Mesenchymal stem cell (in vitro differentiated cells and primary cell): ENCODE data around the gene FRAS1.

Source experiments
- DNase-seq: peaks from one replicate; pipeline ENCODE4 v3.0.0-alpha.2; 2013
- H2AFZ ChIP-seq: one replicate; pipeline ENCODE4 v1.6.1; 2013; ENCODE audit warnings: low read depth, mild to moderate bottlenecking, control low read depth, inconsistent platforms, low read length, moderate library complexity
- H2AK5ac ChIP-seq: 2 replicates; pipeline ENCODE4 v1.6.1; 2013; ENCODE audit warnings: low read length, moderate library complexity, mild to moderate bottlenecking, inconsistent platforms; ENCODE audit not compliant: severe bottlenecking
- H2BK120ac ChIP-seq: one replicate; pipeline ENCODE4 v1.6.1; 2013; ENCODE audit warnings: low read depth, mild to moderate bottlenecking, inconsistent platforms, low read length, moderate library complexity
- H2BK12ac ChIP-seq, 2 experiments: one replicate each; pipeline ENCODE4 v1.6.1; 2013; ENCODE audit warnings: inconsistent platforms in 2 of 2, low read length in 2 of 2, mild to moderate bottlenecking in 2 of 2, moderate library complexity in 2 of 2, control low read depth in 1 of 2
- H2BK15ac ChIP-seq: one replicate; pipeline ENCODE4 v1.6.1; 2013; ENCODE audit warnings: mild to moderate bottlenecking, low read depth, inconsistent platforms; ENCODE audit not compliant: poor library complexity, severe bottlenecking
- H2BK5ac ChIP-seq: 2 replicates; pipeline ENCODE4 v1.6.1; 2013; ENCODE audit warnings: low read depth, mild to moderate bottlenecking, low read length, control low read depth, inconsistent platforms; ENCODE audit not compliant: poor library complexity, severe bottlenecking
- H3K14ac ChIP-seq, 2 experiments: one replicate each; pipeline ENCODE4 v1.6.1; 2013; ENCODE audit warnings: inconsistent platforms in 2 of 2, low read length in 2 of 2, control low read depth in 1 of 2, mild to moderate bottlenecking in 1 of 2, moderate library complexity in 1 of 2
- H3K18ac ChIP-seq, 2 experiments: one replicate each; pipeline ENCODE4 v1.6.1; 2013; ENCODE audit warnings: inconsistent platforms in 2 of 2, low read length in 2 of 2, control low read depth in 1 of 2, low read depth in 1 of 2, mild to moderate bottlenecking in 1 of 2
- H3K23ac ChIP-seq, 2 experiments: one replicate each; pipeline ENCODE4 v1.6.1; 2013; ENCODE audit warnings: inconsistent platforms in 2 of 2, low read length in 2 of 2, mild to moderate bottlenecking in 2 of 2, moderate library complexity in 2 of 2, control low read depth in 1 of 2
- H3K27ac ChIP-seq: 2 replicates; pipeline ENCODE4 v1.5.1; 2013; ENCODE audit warnings: mild to moderate bottlenecking, moderate library complexity, low read length, control low read depth, inconsistent platforms; ENCODE audit not compliant: poor library complexity, severe bottlenecking
- H3K27me3 ChIP-seq, 2 experiments: 2 replicates each; pipeline versions ENCODE4 v1.6.1 to v1.7.0; 2013; ENCODE audit warnings: low read length in 2 of 2, mild to moderate bottlenecking in 2 of 2, moderate library complexity in 2 of 2, control low read depth in 1 of 2, inconsistent platforms in 1 of 2; ENCODE audit not compliant: control insufficient read depth in 1 of 2, insufficient read depth in 1 of 2
- H3K36me3 ChIP-seq, 2 experiments: 2 replicates each; pipeline versions ENCODE4 v1.6.1 to v1.7.0; 2013; ENCODE audit warnings: low read length in 2 of 2, control low read depth in 1 of 2, inconsistent platforms in 1 of 2, low read depth in 1 of 2, mild to moderate bottlenecking in 1 of 2; ENCODE audit not compliant: insufficient read depth in 2 of 2, control insufficient read depth in 1 of 2
- H3K4ac ChIP-seq, 2 experiments: one replicate each; pipeline ENCODE4 v1.6.1; 2013; ENCODE audit warnings: inconsistent platforms in 2 of 2, low read length in 2 of 2, mild to moderate bottlenecking in 2 of 2, moderate library complexity in 2 of 2, control low read depth in 1 of 2, low read depth in 1 of 2
- H3K4me1 ChIP-seq: 2 replicates; pipeline ENCODE4 v1.6.1; 2013; ENCODE audit warnings: low read depth, low read length, control low read depth; ENCODE audit not compliant: control insufficient read depth, insufficient read depth
- H3K4me2 ChIP-seq: 2 replicates; pipeline ENCODE4 v1.6.1; 2013; ENCODE audit warnings: low read length, mild to moderate bottlenecking, inconsistent platforms; ENCODE audit not compliant: poor library complexity, severe bottlenecking
- H3K4me3 ChIP-seq, 2 experiments: 2 replicates each; pipeline versions ENCODE4 v1.5.1 to v1.7.0; 2013; ENCODE audit warnings: low read length in 2 of 2, mild to moderate bottlenecking in 2 of 2, control low read depth in 1 of 2, low read depth in 1 of 2; ENCODE audit not compliant: insufficient read depth in 1 of 2
- H3K79me1 ChIP-seq: replicated peaks from 2 replicates; pipeline ENCODE4 v1.6.1; 2013; ENCODE audit warnings: mild to moderate bottlenecking, control low read depth, low read length, inconsistent platforms; ENCODE audit not compliant: poor library complexity, severe bottlenecking
- H3K9ac ChIP-seq: 2 replicates; pipeline ENCODE4 v1.7.0; 2013; ENCODE audit warnings: mild to moderate bottlenecking, low read length, moderate library complexity
- H3K9me3 ChIP-seq: 2 replicates; pipeline ENCODE4 v1.7.0; 2013; ENCODE audit warnings: mild to moderate bottlenecking, low read length; ENCODE audit not compliant: control insufficient read depth
- H4K8ac ChIP-seq: one replicate; pipeline ENCODE4 v1.6.1; 2013; ENCODE audit warnings: inconsistent platforms, mild to moderate bottlenecking, low read length, moderate library complexity
- H4K91ac ChIP-seq: one replicate; pipeline ENCODE4 v1.6.1; 2013; ENCODE audit warnings: mild to moderate bottlenecking, low read length, inconsistent platforms
- WGBS: methylation state at CpG from one replicate; pipeline ENCODE4 v1.1.7; 2013; ENCODE audit warnings: mixed read lengths; 5-methylcytosine and 5-hydroxymethylcytosine counted together

The FRAS1 gene

DNA sequence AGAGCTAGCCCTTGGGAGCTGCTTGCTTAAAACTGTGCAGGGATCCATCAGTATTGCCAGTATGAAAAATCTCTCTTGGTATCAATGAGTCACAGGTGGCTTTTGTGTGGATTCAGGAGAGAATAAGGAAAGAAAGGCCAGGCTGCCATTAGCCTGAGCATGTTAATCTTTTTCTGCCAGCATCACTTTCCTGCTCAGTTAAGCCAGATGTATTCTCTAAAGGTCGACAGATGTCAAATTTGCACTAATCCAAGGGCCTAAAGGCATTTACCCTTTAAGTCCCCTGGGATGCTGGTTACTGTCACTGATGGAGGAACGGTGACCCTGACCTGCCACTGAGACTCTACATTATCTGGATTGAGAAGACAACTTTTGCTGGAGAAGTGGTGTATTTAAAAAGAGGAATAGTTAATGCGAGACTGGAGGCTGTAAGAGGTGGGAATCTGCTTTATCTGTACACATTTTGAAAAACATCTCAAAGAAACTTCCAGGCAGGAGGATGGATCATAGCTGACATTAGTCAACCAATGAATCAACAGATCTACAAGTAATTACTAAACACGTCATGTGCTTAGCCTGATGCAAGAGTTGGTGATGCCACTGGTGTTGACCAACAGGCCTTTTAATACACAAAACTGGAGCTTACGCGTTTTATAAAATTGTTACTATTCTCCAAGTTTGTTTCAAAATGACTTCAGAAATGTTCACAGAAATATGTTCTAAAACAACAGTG, 253.1 kb downstream of the FRAS1 start:
- Histone ChIP-seq H2BK12ac (no peak overlapping the region), H3K79me1 (no peaks in the 10 kb centered on the region), H4K8ac (no peak overlapping the region), H3K4me1 (peaks cover 5% of the 10 kb centered on the region), H3K4me3 (no peak overlapping the region), H2BK15ac (no peak overlapping the region), H3K9me3 (no peaks in the 10 kb centered on the region), H3K18ac (no peak overlapping the region), H3K14ac (no peak overlapping the region), H2BK5ac (no peak overlapping the region), H3K9ac (peak overlapping the region; percentile 58), H3K4ac (no peak overlapping the region), H3K36me3 (peaks cover 0 to 9% of the 10 kb centered on the region in 2 experiments), H2AK5ac (no peak overlapping the region), H2AFZ (no peak overlapping the region), H3K23ac (no peak overlapping the region), H3K4me2 (no peak overlapping the region), H4K91ac (no peak overlapping the region), H3K27ac (no peak overlapping the region), H2BK120ac (no peak overlapping the region), H3K27me3 (no peaks in the 10 kb centered on the region)
- WGBS: 68% methylated on average over 5 of the region's 6 CpGs
- DNase-seq: no peak

DNA sequence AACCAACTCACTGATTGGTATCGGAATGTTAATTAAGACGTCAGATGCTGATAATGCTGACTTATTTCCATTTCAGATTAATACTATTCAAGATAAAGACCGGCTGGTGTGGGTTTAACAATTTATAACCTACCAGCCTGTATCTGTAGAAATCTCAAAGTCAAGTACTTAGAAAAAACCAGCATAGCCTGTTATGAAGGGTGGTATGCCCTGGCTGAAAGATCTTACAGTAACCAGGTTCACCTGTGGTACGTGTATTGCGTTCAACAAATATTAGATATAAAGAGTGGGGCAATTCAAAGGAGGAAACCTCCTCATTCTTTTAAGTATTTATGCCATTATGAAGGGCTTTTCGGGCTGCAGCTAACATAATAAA, 253.6 kb downstream of the FRAS1 start:
- no peak overlapping the region for H3K14ac ChIP-seq
- no peak overlapping the region for H4K8ac ChIP-seq
- no peak overlapping the region for H3K23ac ChIP-seq
- H3K36me3 ChIP-seq: peaks cover 0 to 9% of the 10 kb centered on the region in 2 experiments
- H3K4me3 ChIP-seq: no peak overlapping the region
- H2BK12ac ChIP-seq: no peak overlapping the region
- H3K4me2 ChIP-seq: no peak overlapping the region
- H2AFZ ChIP-seq: no peak overlapping the region
- no peak overlapping the region for H3K27ac ChIP-seq
- H2BK5ac ChIP-seq: no peak overlapping the region
- H3K18ac ChIP-seq: no peak overlapping the region
- no peak overlapping the region for H3K4ac ChIP-seq
- no peak for DNase-seq
- H3K27me3 ChIP-seq: no peaks in the 10 kb centered on the region
- H2BK15ac ChIP-seq: no peak overlapping the region
- no peaks in the 10 kb centered on the region for H3K9me3 ChIP-seq
- peaks cover 5% of the 10 kb centered on the region for H3K4me1 ChIP-seq
- no peak overlapping the region for H2AK5ac ChIP-seq
- 59% methylated on average over 4 of the region's 6 CpGs for WGBS
- H4K91ac ChIP-seq: no peak overlapping the region
- peak overlapping the region; percentile 22 for H3K9ac ChIP-seq
- H3K79me1 ChIP-seq: no peaks in the 10 kb centered on the region
- H2BK120ac ChIP-seq: no peak overlapping the region

DNA sequence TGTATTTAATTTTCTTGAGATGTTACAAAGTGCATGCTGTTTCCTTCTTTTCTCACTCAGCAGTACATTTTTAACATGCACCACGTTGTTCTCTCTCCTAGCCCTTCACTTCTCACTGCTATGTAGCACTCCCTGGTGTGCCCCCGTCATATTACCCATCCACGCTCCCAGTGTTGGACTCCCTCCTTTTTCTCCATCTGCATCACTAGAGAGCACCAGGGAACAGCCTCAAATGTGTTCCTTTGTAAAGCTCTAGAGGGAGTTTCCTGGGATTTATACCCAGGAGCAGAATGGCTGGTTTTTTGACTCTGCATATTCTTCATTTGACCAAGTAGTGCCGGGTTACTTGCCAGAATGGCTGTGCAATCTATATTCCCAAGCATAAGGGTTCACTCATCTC, 254.2 kb downstream of the FRAS1 start:
- Histone ChIP-seq H2BK120ac (no peak overlapping the region), H3K4ac (no peak overlapping the region), H3K18ac (no peak overlapping the region), H3K4me1 (peaks cover 5% of the 10 kb centered on the region), H3K4me2 (no peak overlapping the region), H2BK5ac (no peak overlapping the region), H2AFZ (no peak overlapping the region), H3K36me3 (peaks cover under 1 to 12% of the 10 kb centered on the region in 2 experiments), H2AK5ac (no peak overlapping the region), H3K27ac (no peak overlapping the region), H2BK12ac (no peak overlapping the region), H2BK15ac (no peak overlapping the region), H3K14ac (no peak overlapping the region), H3K27me3 (no peaks in the 10 kb centered on the region), H3K9ac (no peak overlapping the region), H4K91ac (no peak overlapping the region), H3K4me3 (no peak overlapping the region), H3K23ac (no peak overlapping the region), H3K9me3 (no peaks in the 10 kb centered on the region), H3K79me1 (no peaks in the 10 kb centered on the region), H4K8ac (no peak overlapping the region)
- DNase-seq: no peak
- WGBS: 79% methylated on average over 4 of the region's 4 CpGs

DNA sequence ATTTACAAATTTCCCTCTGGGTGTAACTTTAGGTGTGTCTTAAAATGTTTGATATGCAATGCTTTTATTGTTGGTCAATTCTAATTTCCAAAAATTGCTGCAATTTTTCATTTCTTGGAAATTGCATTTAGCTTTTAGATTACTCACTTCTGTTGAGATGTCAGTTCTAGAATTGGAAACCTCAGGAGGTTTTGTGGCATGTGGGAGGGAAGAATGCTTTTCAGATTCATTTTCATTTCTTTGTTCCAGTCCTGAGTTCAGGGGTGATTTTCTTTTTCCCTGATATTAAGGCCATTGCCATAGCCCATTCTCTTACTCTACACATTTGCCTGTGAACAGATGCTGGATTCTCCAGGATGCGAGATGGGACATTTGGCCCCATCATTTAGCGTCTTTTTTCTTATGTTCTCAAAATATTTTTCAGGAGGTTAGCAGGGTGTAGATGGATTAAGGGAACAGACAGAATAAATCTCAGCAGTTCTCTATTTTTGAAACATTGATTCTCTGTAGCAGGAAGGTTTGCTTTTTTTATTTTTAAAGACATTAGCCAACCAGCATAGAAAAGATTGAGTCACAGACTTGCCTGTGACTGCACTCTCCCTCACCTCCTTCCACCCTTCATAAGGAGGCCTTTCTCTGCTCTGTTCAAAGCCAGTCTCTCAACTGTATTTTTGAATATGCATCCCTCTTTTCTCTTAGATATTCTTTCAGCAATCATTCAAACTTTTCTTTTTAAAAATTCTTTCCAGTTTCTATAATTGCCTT, 256.0 kb downstream of the FRAS1 start:
- Histone ChIP-seq H3K4me3 (no peak overlapping the region), H3K23ac (no peak overlapping the region), H3K4me1 (peaks cover 3% of the 10 kb centered on the region)

More for the DNA sequence above, 256.0 kb downstream of the FRAS1 start:
- Histone ChIP-seq H2AK5ac (no peak overlapping the region), H3K4ac (no peak overlapping the region), H2AFZ (no peak overlapping the region), H3K79me1 (no peaks in the 10 kb centered on the region), H3K9me3 (no peaks in the 10 kb centered on the region), H3K18ac (no peak overlapping the region), H3K27ac (no peak overlapping the region), H2BK15ac (no peak overlapping the region), H3K36me3 (peaks cover 6 to 19% of the 10 kb centered on the region in 2 experiments), H2BK5ac (no peak overlapping the region), H3K27me3 (no peaks in the 10 kb centered on the region), H2BK120ac (no peak overlapping the region), H4K91ac (no peak overlapping the region), H3K9ac (peak overlapping the region; percentile 62), H3K14ac (no peak overlapping the region), H3K4me2 (no peak overlapping the region), H4K8ac (no peak overlapping the region), H2BK12ac (no peak overlapping the region)
- no peak for DNase-seq
- 84% methylated on average over 2 of the region's 2 CpGs for WGBS
